Metanephros (tissue), 2 donors: ENCODE results near the gene POLR3F. TPM values are rescaled to one million over a fixed set of nuclear protein-coding genes. Genes with fewer than 3 reads are reported as not detected.

ENCODE experiments used
- small RNA-seq: library from RNA; depleted of rRNA; stranded (forward); fragments of <200 nt; gene quantifications from one replicate; pipeline ENCODE3, GENCODE V24; 2014; ENCODE audit warnings: low replicate concordance
- total RNA-seq: library from RNA; depleted of rRNA; stranded (reverse); fragments of >200 nt; gene quantifications from one replicate; pipeline ENCODE4 v1.2.3, GENCODE V29; 2014

Gene POLR3F
- total RNA-seq, result 22.1 TPM

GRCh38 chr20:18466894-18467730, at the start of gene POLR3F, which contains the start of gene DZANK1:
TSS of gene POLR3F (plus strand) at chr20:18467390. CDS start at chr20:18467507, 117 bp downstream.
TSS of gene DZANK1 (minus strand) at chr20:18467030. CDS start at chr20:18465358, 1,672 bp downstream.

DNA sequence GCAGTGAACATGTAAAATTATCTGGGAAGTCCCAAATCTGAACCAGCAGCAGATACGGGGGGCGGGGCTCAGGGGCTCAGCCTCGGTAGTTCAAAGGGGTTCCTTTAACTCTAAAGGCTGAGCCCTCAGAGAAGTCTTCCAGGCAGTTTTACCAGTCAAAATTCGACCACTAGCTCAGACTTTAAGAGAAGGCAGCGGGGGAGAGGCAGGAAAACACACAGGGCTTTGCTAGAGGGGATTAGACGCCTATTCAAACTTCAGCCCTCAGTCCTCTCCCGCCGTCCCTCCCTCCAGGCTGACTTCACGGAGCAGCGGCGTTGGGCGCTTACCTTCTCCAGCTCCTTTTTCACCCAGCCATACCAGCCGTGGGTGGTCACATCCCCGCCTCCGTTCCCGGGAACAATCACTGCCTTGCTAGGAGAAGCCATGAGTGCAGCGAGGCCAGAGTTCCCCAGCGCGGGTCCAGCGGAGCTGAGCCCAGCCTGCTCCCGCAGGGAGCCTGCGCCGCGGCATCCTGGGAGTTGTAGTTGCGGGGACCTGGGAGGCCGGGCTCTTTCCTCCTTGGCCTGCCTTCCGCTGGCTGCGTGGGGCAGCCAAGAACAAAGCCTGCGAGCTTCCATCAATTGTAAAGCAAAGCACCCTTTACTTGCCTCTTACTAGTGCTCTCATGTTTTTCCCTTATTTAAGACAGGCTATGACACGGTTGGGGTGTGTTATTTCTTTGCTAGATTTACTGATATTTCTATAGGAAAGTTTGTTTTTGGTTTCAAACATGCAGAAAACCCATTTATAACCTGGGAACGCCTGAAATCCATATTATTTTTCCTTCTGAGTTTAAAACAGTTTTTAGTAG, 29.8 kb downstream of the POLR3F start, which contains the start of gene RBBP9:
Gene RBBP9 (minus strand): TSS at position 486 of the 853 bp plus-strand sequence. CDS start 58 bp downstream, at position 428.

GRCh38 chr20:18507218-18508191, 40.3 kb downstream of the POLR3F start, which contains the start of gene SEC23B:
TSS of gene SEC23B (plus strand) at chr20:18507940. CDS start at chr20:18510836, 2,896 bp downstream.

Small RNA genes lying within 50 kb of the gene (small RNA-seq; reads per million reads assigned to genes)
- not detected for gene MIR3192
- not detected for gene RNA5SP476

Other genes starting within 250 kb of the POLR3F start
- 27.5 TPM for gene ZNF133, start 178.9 kb upstream of the POLR3F start, total RNA-seq
- 5.4 TPM for gene DZANK1, start 360 bp upstream of the POLR3F start, total RNA-seq
- 21.1 TPM for gene RBBP9, start 29.8 kb downstream of the POLR3F start, total RNA-seq
- 58.0 TPM for gene SEC23B, start 40.5 kb downstream of the POLR3F start, total RNA-seq
- 155 TPM for gene SMIM26, start 100.0 kb downstream of the POLR3F start, total RNA-seq
- gene DTD1, start 120.7 kb downstream of the POLR3F start, total RNA-seq, result 29.0 TPM